Esophagus muscularis mucosa (tissue), 4 donors: ENCODE results near the gene SNAP91. TPM values are rescaled to one million over a fixed set of nuclear protein-coding genes. Genes with fewer than 3 reads are reported as not detected.
"Not testable (repeated sequence)": the region's sequence is repeated elsewhere in the genome, so short reads cannot be mapped to it uniquely, and the experiment has no call there.

ENCODE experiments used
- DNase-seq: peaks from one replicate; pipeline ENCODE4 v3.0.0-alpha.2; 2017; ENCODE audit errors: extremely low spot score
- H3K27ac ChIP-seq, 4 donors: fragments of 200-600 bp; sonication (generic); replicated peaks in 1 of 4; 1 replicate in 3 of 4; 2 replicates in 1 of 4; pipeline ENCODE4 v1.5.1; 2016 to 2019; ENCODE audit warnings: mild to moderate bottlenecking in 1 of 4
- H3K27me3 ChIP-seq, 4 donors: fragments of 200-600 bp; sonication (generic); one replicate each; pipeline versions ENCODE4 v1.5.1 to v1.6.0; 2016 to 2019
- H3K36me3 ChIP-seq, 4 donors: fragments of 200-600 bp; sonication (generic); one replicate each; pipeline ENCODE4 v1.5.1; 2016 to 2019
- H3K4me1 ChIP-seq, 4 donors: fragments of 200-600 bp; sonication (generic); one replicate each; pipeline ENCODE4 v1.5.1; 2016 to 2019
- H3K4me3 ChIP-seq, 4 donors: fragments of 200-600 bp; sonication (generic); 1 replicate in 2 of 4; 2 replicates in 2 of 4; pipeline ENCODE4 v1.5.1; 2016 to 2019; ENCODE audit warnings: mild to moderate bottlenecking in 4 of 4, moderate library complexity in 1 of 4
- H3K9me3 ChIP-seq, 4 donors: fragments of 200-600 bp; sonication (generic); 1 replicate in 3 of 4; 2 replicates in 1 of 4; pipeline ENCODE4 v1.5.1; 2016 to 2019
- CTCF ChIP-seq, 3 experiments: fragments of 200-600 bp in 2 of 3; fragments of 450-650 bp in 1 of 3; sonication (generic) in 2 of 3; IDR thresholded peaks; one replicate each; pipeline ENCODE4 v1.5.1; 2017 to 2019; ENCODE audit warnings: antibody characterized with exemption in 3 of 3, mild to moderate bottlenecking in 2 of 3, moderate library complexity in 1 of 3
- EP300 ChIP-seq: sonication (generic); formaldehyde crosslinking; IDR thresholded peaks from one replicate; pipeline ENCODE4 v1.6.1; 2017; ENCODE audit warnings: antibody characterized with exemption
- POLR2A ChIP-seq: fragments of 450-650 bp; IDR thresholded peaks from one replicate; pipeline ENCODE4 v1.6.1; 2017; ENCODE audit warnings: antibody characterized with exemption, moderate library complexity, mild to moderate bottlenecking, low read depth
- POLR2AphosphoS5 ChIP-seq, 2 donors: sonication (generic); formaldehyde crosslinking; IDR thresholded peaks; one replicate each; pipeline ENCODE4 v1.6.1; 2017; ENCODE audit warnings: antibody characterized with exemption in 2 of 2
- WGBS: methylation state at CpG from one replicate; pipeline ENCODE4 v1.1.5; 2018; 5-methylcytosine and 5-hydroxymethylcytosine counted together
- intact Hi-C: fragments of 100-400 bp; cut with DNase I; formaldehyde crosslinking; loops from one replicate; pipeline ENCODE4 v1.15.1; 2023
- total RNA-seq, 4 donors: library from RNA; depleted of rRNA; stranded (reverse); fragments of >200 nt; gene quantifications; one replicate each; pipeline versions ENCODE4 v1.1.0 to v1.2.1, GENCODE V29; 2016

Gene SNAP91
- total RNA-seq, 4 donors from 2014 or later, result 1.2 to 7.1 (median 3.9) TPM

- intact Hi-C loops, result no loop called here
Observed at GRCh38 chr6:83589076-83589475, 119.8 kb downstream of the SNAP91 start.

GRCh38 chr6:83578057-83578456 is 130.8 kb downstream of the SNAP91 start:
- 92% methylated on average over 1 of the region's 1 CpG for WGBS
- no peaks in the 10 kb centered on the region for H3K4me1 ChIP-seq
- H3K9me3 ChIP-seq, result no peaks in the 10 kb centered on the region
- intact Hi-C loops, result no loop called here
- no peak for TF ChIP-seq EP300
- TF ChIP-seq POLR2AphosphoS5 (IDR thresholded peaks at IDR 0.05), result no peak
- TF ChIP-seq POLR2A, result no peak
- no peak for TF ChIP-seq CTCF (IDR thresholded peaks at IDR 0.05)
- no peak overlapping the region for H3K27ac ChIP-seq
- H3K27me3 ChIP-seq, result no peaks in the 10 kb centered on the region
- H3K36me3 ChIP-seq, result no peaks in the 10 kb centered on the region
- no peak for DNase-seq
- no peak overlapping the region for H3K4me3 ChIP-seq

More at GRCh38 chr6:83589076-83589475, 119.8 kb downstream of the SNAP91 start:
- Histone ChIP-seq H3K36me3 (no peaks in the 10 kb centered on the region), H3K27ac (no peak overlapping the region), H3K4me3 (no peak overlapping the region), H3K4me1 (no peaks in the 10 kb centered on the region), H3K9me3 (no peaks in the 10 kb centered on the region), H3K27me3 (no peaks in the 10 kb centered on the region)
- TF ChIP-seq EP300 (no peak), POLR2A (no peak), POLR2AphosphoS5 (IDR thresholded peaks at IDR 0.05) (no peak), CTCF (IDR thresholded peaks at IDR 0.05) (no peak)
- no peak for DNase-seq

GRCh38 chr6:83574783-83575182 is 134.1 kb downstream of the SNAP91 start:
- no peaks in the 10 kb centered on the region for H3K4me1 ChIP-seq
- no peaks in the 10 kb centered on the region for H3K9me3 ChIP-seq
- H3K27ac ChIP-seq, result no peak overlapping the region
- WGBS, result 74% methylated on average over 6 of the region's 6 CpGs
- intact Hi-C loops, result no loop called here
- no peaks in the 10 kb centered on the region for H3K36me3 ChIP-seq
- no peak for DNase-seq
- H3K4me3 ChIP-seq, result no peak overlapping the region
- TF ChIP-seq EP300 (no peak), POLR2AphosphoS5 (IDR thresholded peaks at IDR 0.05) (no peak), CTCF (IDR thresholded peaks at IDR 0.05) (no peak), POLR2A (no peak)
- H3K27me3 ChIP-seq, result no peaks in the 10 kb centered on the region

- WGBS, result 99% methylated on average over 4 of the region's 4 CpGs
- not testable (repeated sequence) for H3K27ac ChIP-seq, H3K4me3 ChIP-seq
Observed at GRCh38 chr6:83571663-83572185, 137.2 kb downstream of the SNAP91 start.

GRCh38 chr6:83558975-83559374 is 149.9 kb downstream of the SNAP91 start:
- H3K4me1 ChIP-seq, result no peaks in the 10 kb centered on the region
- no peak overlapping the region for H3K4me3 ChIP-seq
- peaks cover 0 to 6% (median 0%) of the 10 kb centered on the region in 4 donors for H3K9me3 ChIP-seq
- TF ChIP-seq POLR2AphosphoS5 (IDR thresholded peaks at IDR 0.05) (no peak), CTCF (IDR thresholded peaks at IDR 0.05) (no peak), POLR2A (no peak), EP300 (no peak)
- H3K27ac ChIP-seq, result no peak overlapping the region
- H3K36me3 ChIP-seq, result no peaks in the 10 kb centered on the region
- 100% methylated on average over 1 of the region's 1 CpG for WGBS
- no peaks in the 10 kb centered on the region for H3K27me3 ChIP-seq
- DNase-seq, result no peak
- intact Hi-C loops, result no loop called here

More at GRCh38 chr6:83571663-83572185, 137.2 kb downstream of the SNAP91 start:
- H3K36me3 ChIP-seq, DNase-seq, H3K27me3 ChIP-seq, H3K9me3 ChIP-seq, intact Hi-C loops, H3K4me1 ChIP-seq: not testable (repeated sequence)
